Chondrocyte (in vitro differentiated cells): ENCODE measurements around the gene NRL. TPM values are rescaled to one million over a fixed set of nuclear protein-coding genes. Genes with fewer than 3 reads are reported as not detected.

Source experiments
- DNase-seq: peaks from one replicate; pipeline ENCODE4 v3.0.0; 2021; ENCODE audit warnings: mixed read lengths, low spot score
- H3K27ac Mint-ChIP-seq: one replicate; pipeline ENCODE4 v1.8.0; 2021; ENCODE audit warnings: mild to moderate bottlenecking, moderate library complexity, mixed read lengths; ENCODE audit not compliant: unreplicated experiment
- H3K27me3 Mint-ChIP-seq: 2 replicates; pipeline ENCODE4 v1.8.0; 2021; ENCODE audit warnings: low read depth, mixed read lengths
- H3K36me3 Mint-ChIP-seq: 2 replicates; pipeline ENCODE4 v1.8.0; 2021; ENCODE audit warnings: low read depth, mixed read lengths
- H3K4me1 Mint-ChIP-seq: 2 replicates; pipeline ENCODE4 v1.8.0; 2021; ENCODE audit warnings: low read depth, mild to moderate bottlenecking, mixed read lengths
- H3K4me3 Mint-ChIP-seq: one replicate; pipeline ENCODE4 v1.8.0; 2021; ENCODE audit warnings: mild to moderate bottlenecking, moderate library complexity, mixed read lengths; ENCODE audit not compliant: unreplicated experiment
- H3K9me3 Mint-ChIP-seq: 2 replicates; pipeline ENCODE4 v1.8.0; 2021; ENCODE audit warnings: low read depth, mixed read lengths
- total RNA-seq: library from RNA; stranded (reverse); gene quantifications from 3 replicates; pipeline ENCODE4 v1.2.1, GENCODE V29; 2021
- TF ChIP-seq, protein P1 (sequence below): fragments of 200-600 bp; sonication (generic); IDR thresholded peaks from 2 replicates; pipeline ENCODE4 v1.5.0; 2021; ENCODE audit warnings: antibody characterized with exemption, mild to moderate bottlenecking, moderate library complexity

The NRL gene
- total RNA-seq, 1 donor from 2014 or later: 1.6 TPM

DNA sequence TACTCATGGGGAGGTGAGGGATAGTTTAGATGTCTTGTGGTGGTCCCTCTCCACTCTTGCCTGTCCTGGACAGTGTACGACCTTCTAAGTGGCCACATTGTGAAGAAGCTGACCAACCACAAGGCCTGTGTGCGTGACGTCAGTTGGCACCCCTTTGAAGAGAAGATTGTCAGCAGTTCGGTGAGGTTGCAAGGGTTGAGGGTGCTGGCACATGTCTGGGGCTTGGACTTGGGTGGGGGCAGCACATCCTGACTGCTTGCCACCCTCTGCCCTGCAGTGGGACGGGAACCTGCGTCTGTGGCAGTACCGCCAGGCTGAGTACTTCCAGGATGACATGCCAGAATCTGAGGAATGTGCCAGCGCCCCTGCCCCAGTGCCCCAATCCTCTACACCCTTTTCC lies 8.1 kb upstream of the NRL start:
- Mint-ChIP-seq H3K27ac (no peak overlapping the region), H3K9me3 (no peaks in the 10 kb centered on the region), H3K4me1 (no peaks in the 10 kb centered on the region), H3K36me3 (peaks cover 27% of the 10 kb centered on the region), H3K4me3 (no peak overlapping the region), H3K27me3 (no peaks in the 10 kb centered on the region)
- TF ChIP-seq, protein P1, sequence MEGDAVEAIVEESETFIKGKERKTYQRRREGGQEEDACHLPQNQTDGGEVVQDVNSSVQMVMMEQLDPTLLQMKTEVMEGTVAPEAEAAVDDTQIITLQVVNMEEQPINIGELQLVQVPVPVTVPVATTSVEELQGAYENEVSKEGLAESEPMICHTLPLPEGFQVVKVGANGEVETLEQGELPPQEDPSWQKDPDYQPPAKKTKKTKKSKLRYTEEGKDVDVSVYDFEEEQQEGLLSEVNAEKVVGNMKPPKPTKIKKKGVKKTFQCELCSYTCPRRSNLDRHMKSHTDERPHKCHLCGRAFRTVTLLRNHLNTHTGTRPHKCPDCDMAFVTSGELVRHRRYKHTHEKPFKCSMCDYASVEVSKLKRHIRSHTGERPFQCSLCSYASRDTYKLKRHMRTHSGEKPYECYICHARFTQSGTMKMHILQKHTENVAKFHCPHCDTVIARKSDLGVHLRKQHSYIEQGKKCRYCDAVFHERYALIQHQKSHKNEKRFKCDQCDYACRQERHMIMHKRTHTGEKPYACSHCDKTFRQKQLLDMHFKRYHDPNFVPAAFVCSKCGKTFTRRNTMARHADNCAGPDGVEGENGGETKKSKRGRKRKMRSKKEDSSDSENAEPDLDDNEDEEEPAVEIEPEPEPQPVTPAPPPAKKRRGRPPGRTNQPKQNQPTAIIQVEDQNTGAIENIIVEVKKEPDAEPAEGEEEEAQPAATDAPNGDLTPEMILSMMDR: no peak
- DNase-seq: no peak

DNA sequence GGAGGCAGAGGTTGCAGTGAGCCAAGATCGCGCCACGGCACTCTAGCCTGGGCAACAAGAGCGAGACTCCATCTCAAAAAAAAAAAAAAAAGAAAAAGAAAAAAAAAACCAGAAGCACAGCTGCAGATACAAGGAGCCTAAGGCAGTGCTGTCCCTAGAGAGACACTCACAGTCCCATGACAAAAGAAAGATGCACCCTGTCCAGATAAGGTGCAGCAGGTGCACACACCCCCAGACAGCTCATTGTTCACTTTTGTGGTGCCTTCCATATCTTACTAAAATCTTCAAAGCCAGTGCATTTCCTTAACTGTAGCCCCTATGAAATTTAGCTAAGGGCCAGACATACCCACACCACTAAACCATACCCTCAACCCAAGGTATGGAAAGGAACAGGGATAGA lies 7.7 kb upstream of the NRL start:
- Mint-ChIP-seq H3K4me1 (no peaks in the 10 kb centered on the region), H3K4me3 (no peak overlapping the region), H3K27me3 (no peaks in the 10 kb centered on the region), H3K27ac (no peak overlapping the region), H3K9me3 (no peaks in the 10 kb centered on the region), H3K36me3 (peaks cover 28% of the 10 kb centered on the region)
- no peak for DNase-seq
- TF ChIP-seq, protein P1: no peak

DNA sequence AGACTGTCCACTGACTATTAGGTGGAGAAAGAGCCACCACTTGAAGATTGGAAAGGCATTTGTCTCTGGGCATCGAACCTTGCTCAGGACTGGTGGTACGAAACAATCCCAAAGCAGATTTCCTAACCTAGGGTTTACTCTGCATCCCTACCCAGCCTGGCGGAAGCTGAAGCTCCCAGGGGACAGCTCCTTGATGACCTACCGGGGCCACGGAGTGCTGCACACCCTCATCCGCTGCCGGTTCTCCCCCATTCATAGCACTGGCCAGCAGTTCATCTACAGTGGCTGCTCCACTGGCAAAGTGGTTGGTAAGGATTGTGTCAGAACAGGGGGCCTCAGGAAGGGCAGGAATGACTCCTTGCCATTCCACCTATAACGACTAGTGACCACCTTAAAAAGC lies 6.5 kb upstream of the NRL start:
- no peak overlapping the region for H3K27ac Mint-ChIP-seq
- peaks cover 4% of the 10 kb centered on the region for H3K4me1 Mint-ChIP-seq
- no peaks in the 10 kb centered on the region for H3K27me3 Mint-ChIP-seq
- peaks cover 29% of the 10 kb centered on the region for H3K36me3 Mint-ChIP-seq
- no peak overlapping the region for H3K4me3 Mint-ChIP-seq
- TF ChIP-seq, protein P1: no peak
- no peaks in the 10 kb centered on the region for H3K9me3 Mint-ChIP-seq
- no peak for DNase-seq

DNA sequence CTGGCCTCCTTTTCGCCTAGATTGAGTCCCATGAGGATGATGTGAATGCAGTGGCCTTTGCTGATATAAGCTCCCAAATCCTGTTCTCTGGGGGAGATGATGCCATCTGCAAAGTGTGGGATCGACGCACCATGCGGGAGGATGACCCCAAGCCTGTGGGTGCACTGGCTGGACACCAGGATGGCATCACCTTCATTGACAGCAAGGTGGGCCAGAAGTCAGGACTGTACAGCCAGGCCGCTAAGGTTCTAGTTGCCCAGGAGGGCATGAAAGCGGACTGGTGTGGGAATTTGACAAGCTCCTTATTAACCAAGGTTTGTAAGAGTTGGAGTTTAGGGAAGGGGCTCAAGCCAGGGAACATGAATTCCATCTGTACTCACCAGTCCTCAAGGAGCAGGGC lies 4.9 kb upstream of the NRL start:
- no peak overlapping the region for H3K4me3 Mint-ChIP-seq
- no peak for DNase-seq
- H3K27ac Mint-ChIP-seq: no peak overlapping the region
- TF ChIP-seq, protein P1: no peak
- no peaks in the 10 kb centered on the region for H3K9me3 Mint-ChIP-seq
- peaks cover 29% of the 10 kb centered on the region for H3K36me3 Mint-ChIP-seq
- H3K27me3 Mint-ChIP-seq: no peaks in the 10 kb centered on the region
- peaks cover 16% of the 10 kb centered on the region for H3K4me1 Mint-ChIP-seq

DNA sequence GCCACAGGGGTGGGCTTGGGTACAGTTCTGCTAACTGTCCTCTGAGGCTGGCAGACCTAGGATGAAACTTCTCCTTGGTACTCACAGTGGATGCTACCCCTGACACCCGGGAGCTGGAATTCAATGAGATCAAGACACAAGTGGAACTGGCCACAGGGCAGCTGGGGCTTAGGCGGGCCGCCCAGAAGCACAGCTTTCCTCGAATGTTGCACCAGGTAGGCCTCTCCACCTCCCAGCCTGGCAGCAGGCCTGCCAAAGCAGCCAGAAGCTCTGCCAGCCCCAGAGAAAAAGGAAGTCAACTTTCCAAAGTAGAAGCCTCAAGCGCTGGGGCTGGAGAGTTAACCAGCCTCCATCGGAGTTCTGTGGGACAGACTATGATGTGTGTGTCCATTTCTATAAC lies 2.4 kb upstream of the NRL start:
- Mint-ChIP-seq H3K27me3 (no peaks in the 10 kb centered on the region), H3K9me3 (no peaks in the 10 kb centered on the region), H3K4me3 (no peak overlapping the region), H3K27ac (no peak overlapping the region), H3K36me3 (peaks cover 19% of the 10 kb centered on the region), H3K4me1 (peaks cover 21% of the 10 kb centered on the region)
- TF ChIP-seq, protein P1: no peak
- no peak for DNase-seq
